HG03196 (cell line): ENCODE measurements around the gene COL15A1.

Experiments used
- ATAC-seq: cut with Tn5 transposase; IDR thresholded peaks from one replicate; pipeline ENCODE4 v1.9.1; 2021; ENCODE audit not compliant: unreplicated experiment

COL15A1 gene

GRCh38 chr9:99030610-99031109, 87.0 kb downstream of the COL15A1 start:
- ATAC-seq, result no peak

DNA sequence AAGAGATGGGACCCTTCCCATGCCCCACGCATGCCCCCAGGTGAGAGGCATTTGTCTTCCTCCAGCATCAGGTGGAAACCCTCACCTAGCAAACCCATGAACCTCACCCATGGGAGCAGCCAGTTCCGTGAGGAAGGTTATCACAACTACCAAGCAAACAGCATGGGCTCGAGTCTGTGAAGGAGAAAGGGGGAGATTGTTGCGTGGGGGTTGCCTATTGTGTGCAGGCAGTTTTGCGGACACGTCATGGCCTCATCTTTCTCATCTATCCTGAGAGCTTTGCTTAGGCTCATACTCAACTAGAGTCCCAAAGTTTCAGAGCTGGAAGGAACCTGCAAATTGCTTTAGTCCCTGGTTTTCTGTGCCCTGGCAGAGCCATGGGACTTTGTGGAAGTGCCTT, 87.6 kb downstream of the COL15A1 start:
- ATAC-seq, result no peak

GRCh38 chr9:99031994-99032393, 88.3 kb downstream of the COL15A1 start:
- ATAC-seq, result no peak

GRCh38 chr9:99034149-99034548, 90.4 kb downstream of the COL15A1 start:
- no peak for ATAC-seq

DNA sequence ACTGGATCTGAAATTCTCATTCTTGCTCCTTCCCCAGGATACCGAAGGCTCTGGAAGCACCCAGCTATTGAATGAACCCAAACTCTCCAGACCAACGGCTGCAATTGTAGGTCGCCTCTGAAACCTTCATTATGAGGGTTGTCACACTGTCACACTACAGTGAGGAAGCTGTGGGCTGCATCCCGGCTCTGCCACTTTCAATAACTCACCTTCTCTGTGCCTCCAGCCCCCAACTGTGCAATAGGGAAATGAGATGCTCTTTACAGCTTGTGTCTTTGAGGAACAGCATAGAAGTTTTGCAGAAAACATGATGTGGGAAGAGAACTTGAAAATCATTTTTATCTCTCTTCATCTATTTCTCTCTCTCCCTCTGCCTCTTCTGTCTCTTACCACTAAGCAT, 91.6 kb downstream of the COL15A1 start:
- ATAC-seq, result no peak

DNA sequence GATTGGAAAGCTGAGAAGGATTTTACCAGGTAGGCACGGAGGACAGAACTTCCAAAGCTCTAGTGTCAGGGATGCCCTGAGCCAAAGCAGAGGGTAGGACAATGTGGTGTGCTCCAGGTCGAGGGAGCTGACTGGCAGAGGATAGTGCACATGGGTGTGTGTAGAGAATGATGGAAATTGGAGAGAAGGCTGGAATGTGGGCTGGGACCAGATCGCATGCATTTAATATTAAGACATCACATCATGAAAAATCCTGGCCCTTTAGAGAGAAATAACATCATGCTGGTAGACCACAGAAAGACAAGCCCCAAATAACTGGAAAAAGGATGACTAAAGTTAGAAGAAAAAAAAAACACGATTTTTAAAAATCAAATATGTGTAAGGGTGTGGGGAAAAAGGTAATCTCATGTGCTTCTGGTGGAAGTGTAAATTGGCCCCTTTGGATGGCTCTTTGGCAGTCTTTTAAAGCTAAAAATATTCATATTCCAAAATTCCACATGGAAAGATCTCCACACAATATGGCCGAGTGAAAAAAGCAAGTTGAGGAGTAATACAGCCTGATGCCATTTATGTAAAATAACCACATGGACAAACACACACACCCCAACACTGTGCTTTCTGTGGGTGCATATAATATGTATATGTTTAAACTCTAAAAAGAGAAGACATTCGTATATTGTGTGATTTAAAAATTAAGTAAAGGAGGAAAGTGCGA, 94.2 kb downstream of the COL15A1 start:
- ATAC-seq, result no peak

DNA sequence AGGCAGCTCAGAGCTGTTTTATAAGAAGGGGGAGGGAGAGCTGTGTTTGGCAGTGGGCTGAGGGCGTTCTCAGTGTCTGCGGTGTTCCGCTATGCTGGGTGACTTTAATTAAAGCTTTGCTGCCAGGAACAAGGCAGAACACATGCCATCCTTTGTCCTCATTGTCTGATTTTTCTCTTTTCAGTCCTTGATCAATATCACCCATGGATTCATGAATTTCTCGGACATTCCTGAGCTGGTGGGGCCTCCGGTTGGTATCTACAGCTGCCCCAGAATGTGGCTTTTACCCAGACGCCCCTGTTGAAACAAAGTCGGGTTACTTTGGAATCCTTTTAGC, 94.7 kb downstream of the COL15A1 start:
- ATAC-seq, result no peak

GRCh38 chr9:99039505-99040182, 95.9 kb downstream of the COL15A1 start:
- ATAC-seq, result no peak

DNA sequence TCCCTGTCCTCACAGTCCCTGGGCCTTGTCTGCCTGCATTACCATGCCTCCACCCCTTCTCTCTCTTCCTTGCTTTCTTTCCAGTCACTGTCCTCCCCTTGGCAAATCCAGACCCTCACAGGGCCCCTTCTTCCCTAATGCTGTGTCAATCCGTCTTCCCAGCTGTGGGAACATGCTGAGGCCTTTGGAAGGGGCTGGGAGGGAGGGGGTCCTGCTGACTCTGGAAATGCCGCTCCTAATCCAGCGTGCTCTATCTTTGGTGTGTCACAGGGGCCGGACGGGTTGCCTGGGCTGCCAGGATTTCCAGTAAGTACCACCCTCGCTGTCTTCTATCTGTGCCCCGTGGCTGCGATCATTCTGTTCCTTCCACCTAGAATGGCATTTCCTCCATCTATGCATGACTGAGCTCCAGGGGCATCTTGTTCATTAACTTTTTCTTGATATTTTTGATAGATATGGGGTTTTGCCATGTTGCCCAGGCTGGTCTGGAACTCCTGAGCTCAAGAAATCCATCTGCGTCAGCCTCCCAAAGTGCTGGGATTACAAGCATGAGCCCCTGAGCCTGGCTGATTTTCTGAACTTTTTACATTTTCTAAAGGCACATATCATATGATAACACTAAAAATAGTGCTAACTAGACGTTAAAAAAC, 96.7 kb downstream of the COL15A1 start:
- ATAC-seq, result no peak

GRCh38 chr9:99040911-99041582, 97.3 kb downstream of the COL15A1 start:
- no peak for ATAC-seq

GRCh38 chr9:99041618-99042017, 97.9 kb downstream of the COL15A1 start:
- no peak for ATAC-seq

- no peak for ATAC-seq
Measured at GRCh38 chr9:99042620-99043019, 98.9 kb downstream of the COL15A1 start.

DNA sequence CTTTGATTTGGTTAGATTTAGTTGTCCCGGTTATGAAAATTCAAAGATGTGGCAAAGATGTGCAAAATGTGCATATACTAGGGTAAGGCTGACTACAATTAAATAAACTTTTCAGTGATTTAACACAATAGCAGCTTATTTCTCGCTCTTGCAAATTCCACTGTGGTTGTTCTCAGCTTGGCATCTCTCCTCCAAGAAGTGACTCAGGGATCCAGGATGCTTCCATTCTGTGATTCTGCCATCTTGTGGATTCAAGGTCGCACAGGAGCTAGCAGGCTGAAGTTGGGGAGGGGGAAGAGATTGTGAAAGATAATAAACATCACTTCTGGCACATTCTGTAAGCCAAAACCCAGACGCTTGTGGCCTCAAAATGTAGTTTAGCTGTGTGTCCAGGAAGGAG, 101.1 kb downstream of the COL15A1 start:
- ATAC-seq, result no peak

DNA sequence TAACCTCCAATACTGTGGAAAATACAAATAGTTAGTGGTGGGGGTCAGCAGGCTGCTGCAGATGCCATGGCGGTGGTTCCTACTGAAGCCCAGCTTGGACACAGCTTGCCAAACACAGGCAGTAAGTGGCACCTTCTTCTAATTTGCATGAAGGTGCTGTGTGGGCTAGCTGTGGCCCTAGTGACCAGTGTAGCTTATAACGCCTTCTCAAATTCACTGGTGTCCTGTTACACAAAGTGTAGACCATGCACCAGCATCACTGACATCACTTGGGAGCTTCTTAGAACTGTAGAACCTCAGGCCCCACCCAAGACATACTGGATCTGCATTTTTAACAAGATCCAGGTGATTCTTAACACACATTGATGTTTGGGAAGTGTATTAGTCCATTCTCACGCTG, 102.4 kb downstream of the COL15A1 start:
- no peak for ATAC-seq

- no peak for ATAC-seq
Measured at GRCh38 chr9:99046542-99047071, 102.9 kb downstream of the COL15A1 start.

GRCh38 chr9:99049228-99049627, 105.5 kb downstream of the COL15A1 start:
- no peak for ATAC-seq

GRCh38 chr9:99049641-99050040, 105.9 kb downstream of the COL15A1 start:
- ATAC-seq, result no peak

- ATAC-seq, result no peak
Measured at GRCh38 chr9:99050292-99050911, 106.7 kb downstream of the COL15A1 start.

- no peak for ATAC-seq
Measured at GRCh38 chr9:99050924-99051323, 107.2 kb downstream of the COL15A1 start.

DNA sequence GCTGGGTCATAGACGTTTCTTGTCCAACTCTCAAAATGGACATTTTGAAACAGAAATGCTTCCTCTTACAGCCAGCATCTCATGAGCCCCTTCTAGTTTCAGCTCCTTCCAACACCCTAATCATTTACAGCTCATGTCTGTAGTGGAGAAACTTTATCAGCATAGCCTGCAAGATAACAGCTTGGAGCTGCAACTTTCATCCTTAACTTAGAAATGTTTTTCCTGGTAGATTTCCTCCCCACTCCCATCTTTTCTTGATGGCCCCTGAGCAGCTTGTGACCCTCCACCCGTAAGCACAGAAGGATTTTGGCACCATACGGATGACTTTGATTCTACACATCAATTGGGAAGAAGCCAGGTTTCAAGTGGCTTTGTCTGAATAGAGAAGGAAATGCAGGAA, 107.7 kb downstream of the COL15A1 start:
- no peak for ATAC-seq

- ATAC-seq, result no peak
Measured at GRCh38 chr9:99051851-99052250, 108.1 kb downstream of the COL15A1 start.
